IPS-11a (cell line): ENCODE results near the gene ENKD1.

Source experiments
- H3K4me3 ChIP-seq: one replicate; pipeline ENCODE4 v1.5.1; 2013; ENCODE audit warnings: low read depth, low read length, control low read depth

ENKD1 gene

GRCh38 chr16:67664258-67664657, 2.3 kb downstream of the ENKD1 start:
- H3K4me3 ChIP-seq, result no peak overlapping the region

GRCh38 chr16:67663877-67664222, 2.7 kb downstream of the ENKD1 start:
- H3K4me3 ChIP-seq, result no peak overlapping the region

- no peak overlapping the region for H3K4me3 ChIP-seq
These were observed 3.2 kb downstream of the ENKD1 start for GRCh38 chr16:67663151-67663876.

- H3K4me3 ChIP-seq, result no peak overlapping the region
These were observed 3.9 kb downstream of the ENKD1 start for GRCh38 chr16:67662653-67663010.

GRCh38 chr16:67661886-67662652, 4.5 kb downstream of the ENKD1 start:
- no peak overlapping the region for H3K4me3 ChIP-seq

GRCh38 chr16:67661101-67661761, 5.3 kb downstream of the ENKD1 start:
- H3K4me3 ChIP-seq, result peak overlapping the region; percentile 67

- H3K4me3 ChIP-seq, result peak within 1 kb of the TSS; percentile 93
These were observed 6.0 kb downstream of the ENKD1 start, which contains the start of gene PARD6A for GRCh38 chr16:67660564-67661028. PARD6A (plus strand) TSS chr16:67660960; CDS start chr16:67661039, 79 bp downstream.

- H3K4me3 ChIP-seq, result peak within 1 kb of the TSS; percentile 93
These were observed 6.6 kb downstream of the ENKD1 start, which contains the start of gene ACD for GRCh38 chr16:67659675-67660563. ACD (minus strand) TSS chr16:67660260; CDS start chr16:67660220, 40 bp downstream.

- H3K4me3 ChIP-seq, result peak overlapping the region; percentile 93
These were observed 7.5 kb downstream of the ENKD1 start for GRCh38 chr16:67658849-67659674.

- H3K4me3 ChIP-seq, result no peak overlapping the region
These were observed 8.6 kb downstream of the ENKD1 start for GRCh38 chr16:67657751-67658518.

GRCh38 chr16:67657017-67657608, 9.4 kb downstream of the ENKD1 start:
- H3K4me3 ChIP-seq, result no peak overlapping the region

- no peak overlapping the region for H3K4me3 ChIP-seq
These were observed 10.1 kb downstream of the ENKD1 start for GRCh38 chr16:67656344-67657016.

GRCh38 chr16:67655363-67655762, 11.2 kb downstream of the ENKD1 start:
- H3K4me3 ChIP-seq, result no peak overlapping the region

- no peak overlapping the region for H3K4me3 ChIP-seq
These were observed 12.1 kb downstream of the ENKD1 start for GRCh38 chr16:67654403-67654911.

- H3K4me3 ChIP-seq, result peak overlapping the region; percentile 27
These were observed 12.7 kb downstream of the ENKD1 start for GRCh38 chr16:67653789-67654402.

GRCh38 chr16:67653128-67653788, 13.3 kb downstream of the ENKD1 start:
- H3K4me3 ChIP-seq, result peak overlapping the region; percentile 63

GRCh38 chr16:67652578-67653127, 13.9 kb downstream of the ENKD1 start:
- H3K4me3 ChIP-seq, result peak overlapping the region; percentile 13
